GM19395 (cell line): Measurements from ENCODE around the gene AGPS.
"Not testable (repeated sequence)": the region's sequence is repeated elsewhere in the genome, so short reads cannot be mapped to it uniquely, and the experiment has no call there.

Experiments
- ATAC-seq: cut with Tn5 transposase; IDR thresholded peaks from one replicate; pipeline ENCODE4 v1.9.1; 2021; ENCODE audit warnings: mild to moderate bottlenecking, moderate library complexity; ENCODE audit not compliant: unreplicated experiment

The AGPS gene

GRCh38 chr2:177410629-177411028, 18.1 kb downstream of the AGPS start:
- not testable (repeated sequence) for ATAC-seq

- no peak for ATAC-seq
Measured at GRCh38 chr2:177413703-177414102, 21.1 kb downstream of the AGPS start.

DNA sequence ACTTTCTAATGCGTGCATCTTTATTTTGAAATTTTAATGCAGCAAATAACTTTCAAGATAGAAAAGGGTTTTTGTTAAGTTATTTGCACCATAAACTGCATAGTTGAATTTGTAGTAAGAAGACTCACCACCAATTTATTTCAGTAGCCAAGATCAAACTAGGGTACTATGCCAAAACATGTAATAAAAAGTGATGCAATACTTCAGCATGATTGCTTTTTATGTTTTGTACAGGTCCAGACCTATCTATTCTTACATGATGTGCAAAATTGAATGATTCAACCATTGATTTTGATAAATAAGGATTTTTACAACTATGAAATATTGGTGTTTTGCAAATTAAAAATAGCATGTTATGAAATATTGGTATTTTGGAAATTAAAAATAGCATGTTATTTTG, 26.7 kb downstream of the AGPS start:
- ATAC-seq = no peak

DNA sequence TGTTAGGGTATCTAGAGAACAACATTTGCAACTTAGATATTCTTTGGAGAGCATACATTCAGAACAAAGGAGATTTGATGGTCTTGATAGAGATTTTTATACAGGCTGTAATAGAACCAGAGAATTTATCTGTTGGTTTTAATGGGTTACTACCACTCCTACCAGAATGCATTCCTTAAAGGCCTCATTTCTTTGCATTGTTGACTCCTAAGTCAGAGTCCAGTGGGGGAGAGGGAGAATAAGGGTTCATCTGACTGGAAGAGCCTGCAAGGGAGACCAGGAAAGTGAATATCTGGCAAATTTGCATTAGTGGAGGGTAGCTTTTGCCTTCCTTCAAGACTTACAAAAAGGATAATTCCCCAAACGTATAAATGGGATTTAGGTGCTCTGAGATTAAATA, 29.7 kb downstream of the AGPS start:
- no peak for ATAC-seq

DNA sequence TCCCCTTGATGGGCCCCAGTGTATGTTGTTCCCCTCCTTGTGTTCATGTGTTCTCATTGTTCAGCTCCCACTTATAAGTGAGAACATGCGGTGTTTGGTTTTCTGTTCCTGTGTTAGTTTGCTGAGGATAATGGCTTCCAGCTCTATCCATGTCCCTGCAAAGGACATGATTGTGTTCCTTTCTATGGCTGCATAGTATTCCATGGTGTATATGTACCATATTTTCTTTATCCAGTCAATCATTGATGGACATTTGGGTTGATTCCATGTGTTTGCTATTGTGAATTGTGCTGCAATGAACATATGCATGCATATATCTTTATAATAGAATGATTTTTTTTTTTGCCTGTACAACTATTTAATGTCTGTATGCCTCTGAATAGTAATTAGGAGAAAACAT, 31.5 kb downstream of the AGPS start:
- not testable (repeated sequence) for ATAC-seq

DNA sequence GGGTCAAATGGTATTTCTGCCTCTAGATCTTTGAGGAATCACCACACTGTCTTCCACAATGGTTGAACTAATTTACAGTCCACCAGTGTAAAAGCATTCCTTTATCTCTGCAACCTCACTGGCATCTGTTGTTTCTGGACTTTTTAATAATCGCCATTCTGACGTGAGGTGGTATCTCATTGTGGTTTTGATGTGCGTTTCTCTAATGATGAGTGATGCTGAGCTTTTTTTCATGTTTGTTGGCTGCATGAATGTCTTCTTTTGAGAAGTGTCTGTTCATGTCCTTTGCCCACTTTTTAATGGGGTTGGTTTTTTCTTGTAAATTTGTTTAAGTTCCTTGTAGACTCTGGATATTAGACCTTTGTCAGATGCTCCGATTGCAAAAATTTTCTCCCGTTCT, 32.0 kb downstream of the AGPS start:
- ATAC-seq = not testable (repeated sequence)

GRCh38 chr2:177427316-177427715, 34.7 kb downstream of the AGPS start:
- ATAC-seq = no peak

- ATAC-seq = not testable (repeated sequence)
Measured at GRCh38 chr2:177427936-177428335, 35.4 kb downstream of the AGPS start.

- ATAC-seq = no peak
Measured at GRCh38 chr2:177429688-177430325, 37.2 kb downstream of the AGPS start.

DNA sequence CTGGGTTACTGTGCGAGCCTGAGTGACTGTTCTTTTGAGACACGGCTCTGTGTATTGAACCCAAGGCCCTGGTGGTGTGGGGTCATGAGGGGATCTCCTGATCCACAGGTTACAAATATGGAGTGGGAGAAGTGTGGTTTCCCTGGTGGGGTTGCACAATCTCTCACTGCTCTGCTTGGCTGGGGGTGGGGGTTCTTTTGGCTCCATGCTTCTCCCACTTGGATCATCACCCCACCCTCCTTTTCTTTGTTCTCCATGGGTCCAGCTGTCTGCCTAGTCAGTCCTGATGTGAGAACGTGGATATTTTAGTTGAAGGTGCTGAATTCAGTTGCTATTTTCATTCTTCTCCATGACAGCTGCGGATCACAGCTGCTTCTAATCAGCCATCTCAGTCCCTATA, 37.8 kb downstream of the AGPS start:
- no peak for ATAC-seq

GRCh38 chr2:177431111-177431725, 38.6 kb downstream of the AGPS start:
- ATAC-seq = not testable (repeated sequence)

DNA sequence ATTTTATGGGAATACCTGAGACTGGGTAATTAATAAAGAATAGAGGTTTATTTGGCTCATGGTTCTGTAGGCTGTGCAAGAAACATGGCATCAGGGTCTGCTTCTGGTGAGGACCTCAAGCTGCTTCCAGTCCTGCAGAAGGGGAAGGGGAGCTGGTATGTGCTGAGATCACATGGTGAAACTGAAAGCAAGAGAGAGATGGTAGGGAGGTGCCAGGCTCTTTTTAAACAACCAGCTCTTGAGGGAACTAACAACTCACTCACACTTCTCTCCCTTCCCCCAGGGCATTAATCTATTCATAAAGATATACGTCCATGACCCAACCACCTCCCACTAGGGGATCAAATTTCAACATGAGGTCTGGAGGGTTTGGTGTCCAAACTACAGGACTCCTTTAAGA, 40.1 kb downstream of the AGPS start:
- no peak for ATAC-seq

- ATAC-seq = no peak
Measured at GRCh38 chr2:177433402-177433801, 40.8 kb downstream of the AGPS start.

GRCh38 chr2:177434475-177434874, 41.9 kb downstream of the AGPS start:
- no peak for ATAC-seq

GRCh38 chr2:177445200-177445599, 52.6 kb downstream of the AGPS start:
- no peak for ATAC-seq

DNA sequence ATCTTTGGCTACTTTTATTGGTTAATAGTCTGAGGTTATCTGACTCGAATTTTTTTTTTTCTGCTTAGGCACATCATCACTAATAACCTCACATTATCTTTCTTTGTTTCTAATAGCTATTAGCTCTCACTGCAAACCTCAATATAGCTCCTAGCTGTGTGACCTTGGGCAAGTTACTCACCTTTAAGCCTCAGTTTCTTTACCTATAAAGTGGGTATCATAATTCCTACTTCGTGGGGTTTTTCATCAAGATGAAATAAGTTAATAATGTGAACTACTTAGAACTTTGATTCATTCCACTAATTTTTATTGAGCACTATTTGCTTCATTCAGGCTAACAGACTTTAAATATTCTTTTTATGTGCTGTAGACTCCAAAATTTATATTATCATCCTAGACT, 55.5 kb downstream of the AGPS start:
- ATAC-seq = no peak

DNA sequence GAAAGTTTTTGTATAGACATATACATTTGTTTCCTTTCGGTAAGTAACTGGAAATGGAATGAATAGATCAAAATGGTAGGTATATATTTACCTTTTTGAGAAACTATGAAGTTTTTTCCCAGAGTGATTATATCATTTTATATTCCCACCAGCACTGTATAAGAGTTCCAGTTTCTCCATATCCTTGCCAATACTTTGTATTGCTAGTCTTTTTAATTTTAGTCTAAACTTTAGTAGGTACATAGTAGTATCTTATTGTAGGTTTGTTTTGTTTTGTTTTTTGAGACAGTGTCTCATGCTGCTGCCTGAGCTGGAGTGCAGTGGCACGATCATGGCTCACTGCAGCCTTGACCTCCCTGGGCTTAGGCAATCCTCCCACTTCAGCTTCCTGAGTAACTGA, 56.6 kb downstream of the AGPS start:
- no peak for ATAC-seq

DNA sequence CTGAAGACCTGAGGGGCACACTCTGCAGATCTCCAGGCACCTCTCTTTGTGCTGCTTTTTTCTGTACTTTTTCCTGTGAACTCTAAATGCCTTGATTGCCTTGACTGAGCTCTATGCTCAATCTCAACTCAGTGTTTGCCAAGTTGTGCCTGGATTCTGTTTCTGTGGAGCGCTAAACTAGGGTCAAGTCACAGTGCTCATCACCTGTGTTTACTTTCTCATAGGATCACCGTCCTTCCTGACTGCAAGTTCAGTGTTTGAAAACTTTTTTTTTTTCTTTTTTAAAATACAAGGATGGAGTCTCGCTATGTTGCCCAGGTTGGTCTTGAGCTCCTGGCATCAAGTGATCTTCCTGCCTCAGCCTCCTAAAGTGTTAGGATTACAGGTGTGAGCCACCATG, 62.6 kb downstream of the AGPS start:
- ATAC-seq = no peak

DNA sequence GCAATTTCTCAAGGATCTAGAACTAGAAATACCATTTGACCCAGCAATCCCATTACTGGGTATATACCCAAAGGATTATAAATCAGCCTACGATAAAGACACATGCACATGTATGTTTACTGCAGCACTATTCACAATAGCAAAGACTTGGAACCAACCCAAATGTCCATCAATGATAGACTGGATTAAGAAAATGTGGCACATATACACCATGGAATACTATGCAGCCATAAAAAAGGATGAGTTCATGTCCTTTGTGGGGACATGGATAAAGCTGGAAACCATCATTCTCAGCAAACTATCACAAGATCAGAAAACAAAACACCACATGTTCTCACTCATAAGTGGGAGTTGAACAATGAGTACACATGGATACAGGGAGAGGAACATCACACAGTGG, 67.2 kb downstream of the AGPS start:
- ATAC-seq = not testable (repeated sequence)

DNA sequence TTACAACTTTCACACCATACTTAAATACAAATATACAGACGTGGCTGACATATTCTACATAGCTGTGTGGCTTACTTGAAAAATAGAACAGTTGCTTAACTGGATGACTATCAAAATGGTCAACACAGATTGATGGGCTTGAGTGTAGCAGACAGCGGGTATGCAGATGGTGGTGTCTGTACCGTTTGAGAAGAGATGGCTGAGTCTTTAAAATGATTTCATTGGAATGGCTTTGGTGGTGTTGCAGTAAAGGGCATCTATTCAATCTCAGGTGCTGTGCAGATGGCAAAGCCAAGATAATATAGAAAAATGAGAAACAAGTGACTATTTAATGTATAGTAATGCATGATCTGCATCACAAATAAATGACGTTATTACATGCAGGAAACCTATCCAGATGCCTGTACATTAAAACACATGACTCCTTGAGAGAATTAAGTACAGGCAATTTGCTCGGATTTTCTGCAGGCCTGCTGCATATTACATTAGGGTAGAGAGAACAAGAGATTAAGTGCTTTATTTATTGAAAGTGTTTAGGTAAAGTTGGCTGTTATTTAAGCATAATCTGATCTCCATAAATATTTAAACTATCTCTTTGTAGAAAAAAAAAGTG, 68.5 kb downstream of the AGPS start:
- no peak for ATAC-seq

- ATAC-seq = no peak
Measured at GRCh38 chr2:177464549-177464948, 72.0 kb downstream of the AGPS start.

DNA sequence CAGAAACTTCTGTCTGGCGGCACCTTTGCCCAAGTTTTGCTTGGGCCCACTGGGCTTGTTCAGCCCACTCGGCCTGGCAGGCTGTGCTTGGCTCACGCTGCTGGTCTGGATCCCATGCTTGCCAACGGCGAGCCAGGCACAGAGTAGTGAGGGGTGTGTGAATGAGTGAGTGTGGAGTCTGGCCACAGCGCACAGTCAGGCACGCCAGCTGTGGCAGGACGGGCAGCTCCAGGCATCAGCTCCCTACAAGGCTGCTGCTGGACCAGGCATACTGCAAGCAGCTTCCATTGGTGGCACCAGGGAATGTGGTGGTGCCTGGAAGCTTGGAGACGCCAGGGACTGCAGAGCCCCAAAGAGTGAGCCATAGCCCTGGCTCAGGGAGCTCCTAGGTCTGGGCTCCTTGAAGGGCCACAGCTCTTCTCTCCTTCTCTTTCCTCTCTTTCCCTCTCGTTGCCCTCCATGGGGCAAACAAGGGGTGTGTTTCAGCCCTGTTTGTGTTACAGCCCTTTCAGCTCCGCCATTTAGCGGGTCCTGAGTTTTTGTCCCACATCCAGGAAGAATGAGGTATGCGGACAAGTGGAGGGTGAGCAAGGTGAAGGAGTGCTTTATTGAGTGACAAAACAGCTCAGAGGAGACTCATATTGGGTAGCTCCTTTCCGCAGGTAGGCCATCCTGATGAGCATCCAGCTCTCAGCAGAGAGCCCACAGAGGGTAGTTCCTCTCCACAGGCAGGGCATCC, 73.0 kb downstream of the AGPS start:
- no peak for ATAC-seq
